Choroid plexus epithelial cell (primary cell): Measurements from ENCODE around the gene CREB3L4.

Experiments
- DNase-seq: peaks from one replicate; pipeline ENCODE4 v3.0.0-alpha.2; 2010; ENCODE audit warnings: low read depth
- H3K4me3 ChIP-seq: 2 replicates; pipeline ENCODE4 v1.5.1; 2011; ENCODE audit warnings: low read depth, mild to moderate bottlenecking, control low read depth, low read length, moderate library complexity
- CTCF ChIP-seq: conservative IDR thresholded peaks from 2 replicates; pipeline ENCODE4 v1.5.1; 2011; ENCODE audit warnings: low read depth, mild to moderate bottlenecking, control low read depth, inconsistent platforms, low read length, moderate library complexity

The CREB3L4 gene

GRCh38 chr1:153938996-153939395 lies 28.7 kb upstream of the CREB3L4 start:
- H3K4me3 ChIP-seq, result no peak overlapping the region

GRCh38 chr1:153939476-153939875 lies 28.2 kb upstream of the CREB3L4 start:
- no peak for DNase-seq
- no peak for TF ChIP-seq CTCF
- H3K4me3 ChIP-seq, result no peak overlapping the region

More at GRCh38 chr1:153938996-153939395, 28.7 kb upstream of the CREB3L4 start:
- DNase-seq, result no peak
- TF ChIP-seq CTCF, result no peak

- no peak for TF ChIP-seq CTCF
- H3K4me3 ChIP-seq, result no peak overlapping the region
- no peak for DNase-seq
Measured at GRCh38 chr1:153940756-153941155, 26.9 kb upstream of the CREB3L4 start.

GRCh38 chr1:153941826-153942725 lies 25.6 kb upstream of the CREB3L4 start:
- DNase-seq, result no peak
- H3K4me3 ChIP-seq, result no peak overlapping the region
- no peak for TF ChIP-seq CTCF

GRCh38 chr1:153942766-153943549 lies 24.7 kb upstream of the CREB3L4 start:
- H3K4me3 ChIP-seq, result no peak overlapping the region
- no peak for DNase-seq
- TF ChIP-seq CTCF, result no peak

- no peak for TF ChIP-seq CTCF
- H3K4me3 ChIP-seq, result no peak overlapping the region
- no peak for DNase-seq
Measured at GRCh38 chr1:153944005-153944826, 23.5 kb upstream of the CREB3L4 start.
